GM12878 (cell line): Measurements from ENCODE around the gene PTPRN2.

Experiments
- BMI1 ChIP-seq: fragments of 450-650 bp; IDR thresholded peaks from 2 replicates; pipeline ENCODE4 v1.6.1; 2016; ENCODE audit warnings: mild to moderate bottlenecking, moderate library complexity, borderline replicate concordance
- POLR2A ChIP-seq: IDR thresholded peaks from 2 replicates; pipeline ENCODE4 v1.6.1; 2011; ENCODE audit warnings: low read depth, mild to moderate bottlenecking, low read length
- POLR2AphosphoS5 ChIP-seq: IDR thresholded peaks from 2 replicates; pipeline ENCODE4 v1.6.1; 2011; ENCODE audit warnings: mild to moderate bottlenecking, low read length, inconsistent platforms
- TAF1 ChIP-seq: IDR thresholded peaks from 2 replicates; pipeline ENCODE4 v1.6.1; 2011; ENCODE audit warnings: mild to moderate bottlenecking, low read depth, low read length, borderline replicate concordance
- TBL1XR1 ChIP-seq: IDR thresholded peaks from 2 replicates; pipeline ENCODE4 v1.6.1; 2012; ENCODE audit warnings: low read depth, low read length, improper control_type of control experiment

GRCh38 chr7:158324397-158325360, 262.9 kb downstream of the PTPRN2 start:
- TF ChIP-seq POLR2A (no peak), TAF1 (no peak), POLR2AphosphoS5 (no peak), BMI1 (no peak), TBL1XR1 (no peak)
